Mucosa of descending colon (tissue), 3 donors: ENCODE measurements around the gene SLC8A2. TPM values are rescaled to one million over a fixed set of nuclear protein-coding genes. Genes with fewer than 3 reads are reported as not detected.

ENCODE experiments used
- ATAC-seq: fragments of 200-7000 bp; cut with Tn5 transposase; one replicate; pipeline ENCODE4 v1.9.1; 2020; ENCODE audit warnings: mild to moderate bottlenecking, moderate library complexity
- DNase-seq, 3 donors: peaks; one replicate each; pipeline ENCODE4 v3.0.0-alpha.2; 2020
- H3K36me3 ChIP-seq: fragments of 200-600 bp; one replicate; pipeline ENCODE4 v1.8.0; 2021; ENCODE audit warnings: low read depth, mild to moderate bottlenecking
- H3K4me1 ChIP-seq: fragments of 200-600 bp; one replicate; pipeline ENCODE4 v1.8.0; 2021; ENCODE audit warnings: low read depth, mild to moderate bottlenecking
- H3K4me3 ChIP-seq: fragments of 200-600 bp; one replicate; pipeline ENCODE4 v1.8.0; 2021; ENCODE audit warnings: mild to moderate bottlenecking
- H3K9me3 ChIP-seq: fragments of 200-600 bp; one replicate; pipeline ENCODE4 v1.8.0; 2021; ENCODE audit warnings: mild to moderate bottlenecking
- CTCF ChIP-seq: fragments of 200-600 bp; IDR thresholded peaks from one replicate; pipeline ENCODE4 v1.8.0; 2022; ENCODE audit warnings: antibody characterized with exemption, mild to moderate bottlenecking
- intact Hi-C, 2 donors: fragments of 100-400 bp; cut with DNase I in 1 of 2; cut with micrococcal nuclease in 1 of 2; formaldehyde crosslinking; loops; one replicate each; pipeline versions ENCODE4 v1.11.0 to v1.11.1; 2022; cut with DNase I, micrococcal nuclease
- total RNA-seq, 3 donors: library from RNA; stranded (reverse); fragmentation: NEBNext Ultra II Directional in 2 of 3; extraction: Animal tissue kit (Norgen Biotek cat#: 25700) in 2 of 3; gene quantifications; one replicate each; pipeline versions ENCODE4 v1.2.1 to v1.2.4, GENCODE V29; 2021 to 2023
- donor health status: DM: no; HTN: no; CAD: no; lungs with moderate emphysema.
- donor health status: DM: no; HTN: no; CAD: no.
- donor health status: DM: no; HTN: yes; CAD: no.

The SLC8A2 gene
- total RNA-seq, 3 donors from 2014 or later: 0.75 to 17.5 (median 2.1) TPM

- H3K4me3 ChIP-seq: no peak overlapping the region
- TF ChIP-seq CTCF: no peak
- ATAC-seq (no peak), DNase-seq (no peak)
- H3K36me3 ChIP-seq: no peaks in the 10 kb centered on the region
- H3K9me3 ChIP-seq: no peaks in the 10 kb centered on the region
- intact Hi-C loops: no loop called here
- peaks cover 27% of the 10 kb centered on the region for H3K4me1 ChIP-seq
Observed at GRCh38 chr19:47507924-47508553, 36.3 kb upstream of the SLC8A2 start.

GRCh38 chr19:47507012-47507411 lies 35.3 kb upstream of the SLC8A2 start:
- intact Hi-C loops: no loop called here
- Histone ChIP-seq H3K36me3 (no peaks in the 10 kb centered on the region), H3K4me1 (peaks cover 17% of the 10 kb centered on the region), H3K9me3 (no peaks in the 10 kb centered on the region), H3K4me3 (no peak overlapping the region)
- TF ChIP-seq CTCF: no peak
- peak; percentile 8 for ATAC-seq
- no peak for DNase-seq

- DNase-seq (no peak), ATAC-seq (no peak)
- Histone ChIP-seq H3K36me3 (no peaks in the 10 kb centered on the region), H3K4me1 (peaks cover 11% of the 10 kb centered on the region), H3K4me3 (no peak overlapping the region), H3K9me3 (no peaks in the 10 kb centered on the region)
- TF ChIP-seq CTCF: no peak
- intact Hi-C loops: no loop called here
Observed at GRCh38 chr19:47506459-47506858, 34.8 kb upstream of the SLC8A2 start.

- H3K36me3 ChIP-seq: peaks cover under 1% of the 10 kb centered on the region
- TF ChIP-seq CTCF: no peak
- DNase-seq: no peak
- peaks cover 4% of the 10 kb centered on the region for H3K4me1 ChIP-seq
- no peak for ATAC-seq
- no peaks in the 10 kb centered on the region for H3K9me3 ChIP-seq
- no peak overlapping the region for H3K4me3 ChIP-seq
- intact Hi-C loops: no loop called here
Observed at GRCh38 chr19:47505506-47505905, 33.8 kb upstream of the SLC8A2 start.

GRCh38 chr19:47503826-47504150 lies 32.1 kb upstream of the SLC8A2 start:
- H3K36me3 ChIP-seq: peaks cover 3% of the 10 kb centered on the region
- H3K9me3 ChIP-seq: no peaks in the 10 kb centered on the region
- no peak overlapping the region for H3K4me3 ChIP-seq
- H3K4me1 ChIP-seq: peaks cover 4% of the 10 kb centered on the region
- intact Hi-C loops: no loop called here
- DNase-seq (no peak), ATAC-seq (no peak)
- no peak for TF ChIP-seq CTCF
